Stomach (tissue), 4 donors: Measurements from ENCODE around the gene NTF3.

Experiments used
- CTCF ChIP-seq, 7 experiments: fragments of 450-650 bp in 4 of 7; fragments of 200-600 bp in 3 of 7; sonication (generic) in 3 of 7; IDR thresholded peaks; one replicate each; pipeline ENCODE4 v1.5.1; 2016 to 2019; ENCODE audit warnings: antibody characterized with exemption in 7 of 7, control low read depth in 2 of 7, mild to moderate bottlenecking in 1 of 7
- EP300 ChIP-seq: sonication (generic); formaldehyde crosslinking; IDR thresholded peaks from one replicate; pipeline ENCODE4 v1.6.1; 2017; ENCODE audit warnings: antibody characterized with exemption
- POLR2A ChIP-seq, 4 donors: fragments of 450-650 bp; IDR thresholded peaks; one replicate each; pipeline ENCODE4 v1.6.1; 2016; ENCODE audit warnings: antibody characterized with exemption in 4 of 4, control low read depth in 2 of 4, mild to moderate bottlenecking in 1 of 4, moderate library complexity in 1 of 4
- POLR2AphosphoS5 ChIP-seq, 3 donors: sonication (generic); formaldehyde crosslinking; IDR thresholded peaks; one replicate each; pipeline ENCODE4 v1.6.1; 2016; ENCODE audit warnings: antibody characterized with exemption in 3 of 3

DNA sequence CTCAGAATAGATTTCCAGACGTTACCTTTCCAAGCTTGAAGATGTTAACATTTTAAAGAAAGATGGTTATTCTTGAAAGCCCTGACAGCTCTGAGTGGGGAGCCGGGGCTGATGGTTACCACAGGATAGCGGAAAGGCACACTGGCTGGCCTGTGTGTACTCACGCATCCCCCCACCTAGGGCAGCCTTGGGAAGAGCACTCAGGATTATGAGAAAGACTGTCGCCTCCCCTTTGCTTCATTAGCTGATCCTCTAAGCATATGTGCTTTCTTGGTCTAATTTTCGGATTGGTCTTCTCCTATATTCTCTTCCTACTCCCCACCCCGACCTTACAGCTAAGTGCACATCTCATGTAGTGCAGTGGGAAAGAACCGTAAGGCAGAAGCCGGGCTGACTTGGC lies 20.7 kb downstream of the NTF3 start:
- TF ChIP-seq CTCF (IDR thresholded peaks at IDR 0.05) = no peak
- TF ChIP-seq POLR2A (IDR thresholded peaks at IDR 0.05) = no peak
- no peak for TF ChIP-seq EP300
- no peak for TF ChIP-seq POLR2AphosphoS5 (IDR thresholded peaks at IDR 0.05)
